ENCODE measurements around the gene EHD2. TPM values are rescaled to one million over a fixed set of nuclear protein-coding genes. Genes with fewer than 3 reads are reported as not detected.
A peak's percentile ranks its signal among the peaks of the same experiment; 100 is the strongest.

EHD2 gene
- total and polyA plus RNA-seq, 2 of the 13 experiments (the other 11 are each of a cell fraction or from before 2014, with no cell fraction given), result 0.09 to 0.28 TPM

DNA sequence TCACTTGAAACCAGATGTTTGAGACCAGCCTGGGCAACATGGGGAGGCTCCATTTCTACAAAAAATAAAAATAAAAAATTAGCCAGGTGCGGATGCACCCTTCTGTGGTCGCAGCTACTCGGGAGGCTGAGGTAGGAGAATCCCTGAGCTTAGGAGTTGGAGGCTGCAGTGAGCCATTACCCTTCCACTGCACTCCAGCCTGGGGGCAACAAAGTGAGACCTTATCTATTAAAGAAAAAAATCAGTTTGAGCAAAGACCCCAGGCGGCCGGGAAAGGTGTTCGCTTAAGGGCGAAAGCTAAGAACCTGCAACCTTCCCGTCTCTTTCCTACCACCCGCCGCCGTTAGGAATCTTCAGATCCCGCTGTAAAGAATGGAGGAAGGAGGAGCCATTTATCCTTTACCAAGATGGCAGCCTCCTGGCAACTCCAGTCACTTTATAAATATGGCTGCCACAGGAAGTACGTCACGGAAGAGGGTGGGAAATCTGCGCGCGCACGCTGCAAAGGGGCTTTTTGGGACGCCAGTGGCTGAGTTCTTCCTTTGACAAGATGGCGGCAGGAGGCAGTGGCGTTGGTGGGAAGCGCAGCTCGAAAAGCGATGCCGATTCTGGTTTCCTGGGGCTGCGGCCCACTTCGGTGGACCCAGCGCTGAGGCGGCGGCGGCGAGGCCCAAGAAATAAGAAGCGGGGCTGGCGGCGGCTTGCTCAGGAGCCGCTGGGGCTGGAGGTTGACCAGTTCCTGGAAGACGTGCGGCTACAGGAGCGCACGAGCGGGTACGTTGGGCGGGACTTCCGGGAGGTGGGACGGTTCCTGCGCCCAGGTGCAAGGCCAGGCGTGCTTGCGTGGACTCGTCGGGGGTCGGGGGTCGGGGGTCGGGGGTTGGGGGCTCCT is 32.0 kb downstream of the EHD2 start, which contains the start of gene NOP53 (continued):
- TF ChIP-seq ZMYM4 (CRISPR knock-in tag; IDR thresholded peaks at IDR 0.05), result peak; percentile 85
- TF ChIP-seq SAP130 (CRISPR knock-in tag; IDR thresholded peaks at IDR 0.05; ENCODE audit: low read depth), result peak; percentile 84
- TF ChIP-seq, protein P1, sequence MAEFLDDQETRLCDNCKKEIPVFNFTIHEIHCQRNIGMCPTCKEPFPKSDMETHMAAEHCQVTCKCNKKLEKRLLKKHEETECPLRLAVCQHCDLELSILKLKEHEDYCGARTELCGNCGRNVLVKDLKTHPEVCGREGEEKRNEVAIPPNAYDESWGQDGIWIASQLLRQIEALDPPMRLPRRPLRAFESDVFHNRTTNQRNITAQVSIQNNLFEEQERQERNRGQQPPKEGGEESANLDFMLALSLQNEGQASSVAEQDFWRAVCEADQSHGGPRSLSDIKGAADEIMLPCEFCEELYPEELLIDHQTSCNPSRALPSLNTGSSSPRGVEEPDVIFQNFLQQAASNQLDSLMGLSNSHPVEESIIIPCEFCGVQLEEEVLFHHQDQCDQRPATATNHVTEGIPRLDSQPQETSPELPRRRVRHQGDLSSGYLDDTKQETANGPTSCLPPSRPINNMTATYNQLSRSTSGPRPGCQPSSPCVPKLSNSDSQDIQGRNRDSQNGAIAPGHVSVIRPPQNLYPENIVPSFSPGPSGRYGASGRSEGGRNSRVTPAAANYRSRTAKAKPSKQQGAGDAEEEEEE (CRISPR knock-in tag; IDR thresholded peaks at IDR 0.05; ENCODE audit: borderline replicate concordance), result no peak
- TF ChIP-seq ASH2L (IDR thresholded peaks at IDR 0.05; ENCODE audit: insufficient read length, low read depth, low read length), result peak; percentile 81
- peak; percentile 84 for TF ChIP-seq ZNF441 (CRISPR knock-in tag; IDR thresholded peaks at IDR 0.05; ENCODE audit: borderline replicate concordance)
- no peak for TF ChIP-seq ZNF589 (CRISPR knock-in tag; conservative IDR thresholded peaks at IDR 0.05)
- TF ChIP-seq ELF3 (CRISPR knock-in tag; IDR thresholded peaks at IDR 0.05), result peak; percentile 82
- peak; percentile 63; the same call in 1 of the 2 replicates for TF ChIP-seq DR1 (CRISPR knock-in tag; IDR thresholded peaks at IDR 0.05)
- no peak for TF ChIP-seq RAD51 (IDR thresholded peaks at IDR 0.05; ENCODE audit: borderline replicate concordance)
- no peak for TF ChIP-seq ZFP36L2 (CRISPR knock-in tag; IDR thresholded peaks at IDR 0.05)
- peak; percentile 93 for TF ChIP-seq GATAD1 (CRISPR knock-in tag; IDR thresholded peaks at IDR 0.05)
- TF ChIP-seq ZNF484 (CRISPR knock-in tag; IDR thresholded peaks at IDR 0.05; ENCODE audit: borderline replicate concordance, low read depth), result no peak
- no peak for TF ChIP-seq KLF6 (CRISPR knock-in tag; IDR thresholded peaks at IDR 0.05)
- no peak for TF ChIP-seq ZNF879 (CRISPR knock-in tag; IDR thresholded peaks at IDR 0.05)
- no peak for TF ChIP-seq SCMH1 (CRISPR knock-in tag; IDR thresholded peaks at IDR 0.05; ENCODE audit: borderline replicate concordance)
- peak; percentile 92 for TF ChIP-seq NR2C2 (CRISPR knock-in tag; IDR thresholded peaks at IDR 0.05; ENCODE audit: borderline replicate concordance)
- no peak for TF ChIP-seq GTF3A (CRISPR knock-in tag; conservative IDR thresholded peaks at IDR 0.05)
- TF ChIP-seq FOXC1 (CRISPR knock-in tag; IDR thresholded peaks at IDR 0.05; ENCODE audit: borderline replicate concordance), result peak; percentile 40; the same call in 1 of the 2 replicates
- TF ChIP-seq ZNF12 (CRISPR knock-in tag; IDR thresholded peaks at IDR 0.05), result 0 out of 2 replicates have a peak, but pooled peaks have one; percentile 44
- TF ChIP-seq ZNF644 (CRISPR knock-in tag; IDR thresholded peaks at IDR 0.05; ENCODE audit: low read depth), result peak; percentile 100
- 0 out of 2 replicates have a peak, but pooled peaks have one; percentile 64 for TF ChIP-seq ZNF543 (CRISPR knock-in tag; IDR thresholded peaks at IDR 0.05)
- 0 out of 2 replicates have a peak, but pooled peaks have one; percentile 40 for TF ChIP-seq ESRRA (CRISPR knock-in tag; IDR thresholded peaks at IDR 0.05; ENCODE audit: low read depth)
- TF ChIP-seq, protein P2, sequence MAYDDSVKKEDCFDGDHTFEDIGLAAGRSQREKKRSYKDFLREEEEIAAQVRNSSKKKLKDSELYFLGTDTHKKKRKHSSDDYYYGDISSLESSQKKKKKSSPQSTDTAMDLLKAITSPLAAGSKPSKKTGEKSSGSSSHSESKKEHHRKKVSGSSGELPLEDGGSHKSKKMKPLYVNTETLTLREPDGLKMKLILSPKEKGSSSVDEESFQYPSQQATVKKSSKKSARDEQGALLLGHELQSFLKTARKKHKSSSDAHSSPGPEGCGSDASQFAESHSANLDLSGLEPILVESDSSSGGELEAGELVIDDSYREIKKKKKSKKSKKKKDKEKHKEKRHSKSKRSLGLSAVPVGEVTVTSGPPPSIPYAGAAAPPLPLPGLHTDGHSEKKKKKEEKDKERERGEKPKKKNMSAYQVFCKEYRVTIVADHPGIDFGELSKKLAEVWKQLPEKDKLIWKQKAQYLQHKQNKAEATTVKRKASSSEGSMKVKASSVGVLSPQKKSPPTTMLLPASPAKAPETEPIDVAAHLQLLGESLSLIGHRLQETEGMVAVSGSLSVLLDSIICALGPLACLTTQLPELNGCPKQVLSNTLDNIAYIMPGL (CRISPR knock-in tag; IDR thresholded peaks at IDR 0.05; ENCODE audit: borderline replicate concordance in 1 of 2, low read depth in 1 of 2), result peak in 1 of 2 experiments; percentile 66; a peak in 3 of 4 replicates
- no peak for TF ChIP-seq RFXANK (CRISPR knock-in tag; IDR thresholded peaks at IDR 0.05)
- peak; percentile 94 for TF ChIP-seq PHF8 (CRISPR knock-in tag; IDR thresholded peaks at IDR 0.05)
- 0 out of 2 replicates have a peak, but pooled peaks have one; percentile 20 for TF ChIP-seq ATF7-NPFF (CRISPR knock-in tag; IDR thresholded peaks at IDR 0.05; ENCODE audit: low read depth)
- TF ChIP-seq ZNF616 (CRISPR knock-in tag; IDR thresholded peaks at IDR 0.05; ENCODE audit: low read depth), result 0 out of 2 replicates have a peak, but pooled peaks have one; percentile 58

Data from HepG2 (cell line).